HG02885 (cell line): ENCODE results near the gene PIEZO2.

Source experiments
- ATAC-seq: cut with Tn5 transposase; IDR thresholded peaks from one replicate; pipeline ENCODE4 v1.9.1; 2021; ENCODE audit warnings: mild to moderate bottlenecking; ENCODE audit not compliant: unreplicated experiment, poor library complexity

PIEZO2 gene

GRCh38 chr18:11114653-11115052, 34.7 kb downstream of the PIEZO2 start:
- no peak for ATAC-seq

GRCh38 chr18:11113937-11114336, 35.4 kb downstream of the PIEZO2 start:
- ATAC-seq = no peak

- ATAC-seq = no peak
These were observed 36.3 kb downstream of the PIEZO2 start for GRCh38 chr18:11113046-11113548.

GRCh38 chr18:11112286-11112685, 37.1 kb downstream of the PIEZO2 start:
- no peak for ATAC-seq

- no peak for ATAC-seq
These were observed 38.9 kb downstream of the PIEZO2 start for GRCh38 chr18:11110509-11110908.

GRCh38 chr18:11108947-11109346, 40.4 kb downstream of the PIEZO2 start:
- no peak for ATAC-seq

- ATAC-seq = no peak
These were observed 42.5 kb downstream of the PIEZO2 start for GRCh38 chr18:11106894-11107293.

GRCh38 chr18:11105463-11105862, 43.9 kb downstream of the PIEZO2 start:
- no peak for ATAC-seq

- no peak for ATAC-seq
These were observed 45.1 kb downstream of the PIEZO2 start for GRCh38 chr18:11104307-11104706.

GRCh38 chr18:11096839-11097750, 52.3 kb downstream of the PIEZO2 start:
- ATAC-seq = no peak

GRCh38 chr18:11096411-11096810, 53.0 kb downstream of the PIEZO2 start:
- no peak for ATAC-seq

- no peak for ATAC-seq
These were observed 53.6 kb downstream of the PIEZO2 start for GRCh38 chr18:11095674-11096293.

GRCh38 chr18:11095211-11095610, 54.2 kb downstream of the PIEZO2 start:
- ATAC-seq = no peak

GRCh38 chr18:11091746-11092145, 57.6 kb downstream of the PIEZO2 start:
- no peak for ATAC-seq

GRCh38 chr18:11089931-11090715, 59.2 kb downstream of the PIEZO2 start:
- no peak for ATAC-seq

- ATAC-seq = no peak
These were observed 68.3 kb downstream of the PIEZO2 start for GRCh38 chr18:11081009-11081532.

GRCh38 chr18:11078491-11078890, 70.9 kb downstream of the PIEZO2 start:
- ATAC-seq = no peak

GRCh38 chr18:11077548-11078187, 71.7 kb downstream of the PIEZO2 start:
- ATAC-seq = no peak

- ATAC-seq = no peak
These were observed 74.5 kb downstream of the PIEZO2 start for GRCh38 chr18:11074889-11075288.

GRCh38 chr18:11073971-11074370, 75.4 kb downstream of the PIEZO2 start:
- no peak for ATAC-seq
